ENCODE data around the gene TRIM2. TPM values are rescaled to one million over a fixed set of nuclear protein-coding genes. Genes with fewer than 3 reads are reported as not detected.

The TRIM2 gene
- polyA plus RNA-seq, 1 of the 3 experiments (the other 2 are of a cell fraction): 16.4 TPM

GRCh38 chr4:153322791-153323190, 118.5 kb downstream of the TRIM2 start:
- TF ChIP-seq MXI1 (IDR thresholded peaks at IDR 0.05; ENCODE audit: low read depth, low read length) (no peak), RCOR1 (IDR thresholded peaks at IDR 0.05; ENCODE audit: low read length) (no peak), SMC3 (IDR thresholded peaks at IDR 0.05; ENCODE audit: low read depth, low read length) (no peak), IRF3 (IDR thresholded peaks at IDR 0.05; ENCODE audit: low read depth, low read length) (no peak), ELF1 (IDR thresholded peaks at IDR 0.05) (no peak), RXRA (IDR thresholded peaks at IDR 0.05; ENCODE audit: borderline replicate concordance, low read depth) (no peak), FOXJ3 (CRISPR knock-in tag; IDR thresholded peaks at IDR 0.05) (no peak), USF1 (IDR thresholded peaks at IDR 0.05; ENCODE audit: borderline replicate concordance, low read depth) (no peak), EZH2phosphoT487 (IDR thresholded peaks at IDR 0.05; ENCODE audit: borderline replicate concordance, low read depth) (no peak)
- Histone ChIP-seq H3K36me3 (replicated peaks in 1 of 2; ENCODE audit: control insufficient read depth in 1 of 2, insufficient read depth in 2 of 2, low read length in 1 of 2) (peaks cover 30 to 53% of the 10 kb centered on the region in 2 experiments), H3K9me3 (no peaks in the 10 kb centered on the region), H3K9ac (no peak overlapping the region), H3K9me2 (no peaks in the 10 kb centered on the region), H3K4me3 (ENCODE audit: low read depth in 2 of 2, low read length in 1 of 2) (no peak overlapping the region), H3K27me3 (ENCODE audit: insufficient read depth) (no peaks in the 10 kb centered on the region), H3K4me1 (ENCODE audit: control insufficient read depth in 1 of 2, insufficient read depth in 2 of 2, low read depth in 1 of 2, low read length in 1 of 2) (no peaks in the 10 kb centered on the region), H3K4me2 (no peak overlapping the region), H3K79me2 (ENCODE audit: insufficient read depth) (no peaks in the 10 kb centered on the region), H2AFZ (ENCODE audit: low read depth) (no peak overlapping the region), H4K20me1 (ENCODE audit: insufficient read depth) (no peaks in the 10 kb centered on the region), H3F3A (replicated peaks; ENCODE audit: insufficient read depth) (peaks cover 3% of the 10 kb centered on the region), H3K27ac (ENCODE audit: low read depth in 2 of 2, low read length in 1 of 2) (no peak overlapping the region)
- WGBS (ENCODE audit: low lambda C conversion rate): 83% methylated on average over 6 of the region's 6 CpGs
- POLR2A ChIA-PET: no interaction called here
- DNase-seq: no peak
- CTCF ChIA-PET: interaction anchor here (1.0 to 2.0 kb wide), 6 partner anchors 21 to 427 kb away, joined by 3 to 8 read pairs (median 5); partner anchors contain the start of gene MND1

- H3K9ac ChIP-seq: no peak overlapping the region
- H3K4me3 ChIP-seq (ENCODE audit: low read depth in 2 of 2, low read length in 1 of 2): no peak overlapping the region
- H3K9me3 ChIP-seq: no peaks in the 10 kb centered on the region
- ChIA-PET POLR2A (no interaction called here), CTCF (interaction anchor here (1.9 to 2.0 kb wide), 2 partner anchors 20 to 250 kb away, joined by 6 to 8 read pairs; partner anchors contain the start of gene MND1)
- 85% methylated on average over 3 of the region's 3 CpGs for WGBS (ENCODE audit: low lambda C conversion rate)
- no peak overlapping the region for H3K27ac ChIP-seq (ENCODE audit: low read depth in 2 of 2, low read length in 1 of 2)
- H3K9me2 ChIP-seq: no peaks in the 10 kb centered on the region
- no peaks in the 10 kb centered on the region for H4K20me1 ChIP-seq (ENCODE audit: insufficient read depth)
- no peak for TF ChIP-seq NRF1 (IDR thresholded peaks at IDR 0.05; ENCODE audit: low read depth, low read length)
- TF ChIP-seq ELF1 (IDR thresholded peaks at IDR 0.05): no peak
- TF ChIP-seq CHD2 (IDR thresholded peaks at IDR 0.05; ENCODE audit: low read length, partially characterized antibody): no peak
- no peak for TF ChIP-seq RXRA (IDR thresholded peaks at IDR 0.05; ENCODE audit: borderline replicate concordance, low read depth)
- no peak for TF ChIP-seq TEAD4 (IDR thresholded peaks at IDR 0.05; ENCODE audit: borderline replicate concordance, insufficient read depth)
- TF ChIP-seq EZH2phosphoT487 (IDR thresholded peaks at IDR 0.05; ENCODE audit: borderline replicate concordance, low read depth): no peak
- TF ChIP-seq RFX5 (IDR thresholded peaks at IDR 0.05; ENCODE audit: low read length): no peak
- no peaks in the 10 kb centered on the region for H3F3A ChIP-seq (replicated peaks; ENCODE audit: insufficient read depth)
- H3K4me2 ChIP-seq: no peak overlapping the region
- no peaks in the 10 kb centered on the region for H3K4me1 ChIP-seq (ENCODE audit: control insufficient read depth in 1 of 2, insufficient read depth in 2 of 2, low read depth in 1 of 2, low read length in 1 of 2)
- no peaks in the 10 kb centered on the region for H3K27me3 ChIP-seq (ENCODE audit: insufficient read depth)
- no peak for DNase-seq
- peaks cover 32 to 63% of the 10 kb centered on the region in 2 experiments for H3K36me3 ChIP-seq (replicated peaks in 1 of 2; ENCODE audit: control insufficient read depth in 1 of 2, insufficient read depth in 2 of 2, low read length in 1 of 2)
- H2AFZ ChIP-seq (ENCODE audit: low read depth): no peak overlapping the region
- H3K79me2 ChIP-seq (ENCODE audit: insufficient read depth): no peaks in the 10 kb centered on the region
These were observed 119.8 kb downstream of the TRIM2 start for GRCh38 chr4:153324046-153324445.
